Inflammatory macrophage treated with lipopolysaccharide for 4 hours (primary cell): ENCODE measurements around the gene ACLY.

ENCODE experiments used
- DNase-seq: peaks from one replicate; pipeline ENCODE4 v3.0.0-alpha.2; 2020

ACLY gene

GRCh38 chr17:41823580-41823979 lies 95.2 kb downstream of the ACLY start:
- DNase-seq, result no peak

- no peak for DNase-seq
These were observed 95.6 kb downstream of the ACLY start for GRCh38 chr17:41823141-41823524.

GRCh38 chr17:41822216-41823140 lies 96.3 kb downstream of the ACLY start:
- no peak for DNase-seq

- no peak for DNase-seq
These were observed 97.0 kb downstream of the ACLY start for GRCh38 chr17:41821776-41822175.

- DNase-seq, result no peak
These were observed 100.7 kb downstream of the ACLY start for GRCh38 chr17:41818024-41818423.
